ENCODE results near the gene HES2. TPM values are rescaled to one million over a fixed set of nuclear protein-coding genes. Genes with fewer than 3 reads are reported as not detected.
A peak's percentile ranks its signal among the peaks of the same experiment; 100 is the strongest.

The HES2 gene
- total RNA-seq, 4 donors from 2014 or later = not detected

DNA sequence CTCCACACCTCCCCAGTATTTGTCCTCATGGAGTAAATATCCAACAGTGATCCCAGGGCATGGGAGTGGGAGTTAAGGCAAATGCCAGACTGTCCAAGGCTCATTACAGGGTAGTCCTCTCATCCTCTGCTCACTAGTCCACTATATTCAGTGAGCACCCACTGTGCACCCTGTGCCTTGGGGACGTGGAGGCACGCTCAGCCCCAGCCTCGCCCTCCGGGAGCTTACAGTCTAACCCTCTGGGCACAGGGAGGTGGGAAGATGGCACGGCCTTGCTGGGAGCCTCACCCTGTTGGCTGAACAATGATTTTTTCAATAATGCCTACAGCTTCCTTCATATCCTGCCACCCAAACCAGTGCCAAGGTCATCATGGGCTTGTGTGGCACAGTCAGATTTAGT is 2.8 kb downstream of the HES2 start:
- intact Hi-C loops (cut with DNase I) = no loop called here
- Histone ChIP-seq H3K4me1 (peaks cover 11 to 20% of the 10 kb centered on the region in 2 donors), H3K4me3 (replicated peaks in 1 of 3) (no peak overlapping the region), H3K27me3 (peaks cover 41% of the 10 kb centered on the region), H3K27ac (no peak overlapping the region), H3K9me3 (no peaks in the 10 kb centered on the region), H3K36me3 (no peaks in the 10 kb centered on the region)
- no peak for DNase-seq
- TF ChIP-seq, protein P1, sequence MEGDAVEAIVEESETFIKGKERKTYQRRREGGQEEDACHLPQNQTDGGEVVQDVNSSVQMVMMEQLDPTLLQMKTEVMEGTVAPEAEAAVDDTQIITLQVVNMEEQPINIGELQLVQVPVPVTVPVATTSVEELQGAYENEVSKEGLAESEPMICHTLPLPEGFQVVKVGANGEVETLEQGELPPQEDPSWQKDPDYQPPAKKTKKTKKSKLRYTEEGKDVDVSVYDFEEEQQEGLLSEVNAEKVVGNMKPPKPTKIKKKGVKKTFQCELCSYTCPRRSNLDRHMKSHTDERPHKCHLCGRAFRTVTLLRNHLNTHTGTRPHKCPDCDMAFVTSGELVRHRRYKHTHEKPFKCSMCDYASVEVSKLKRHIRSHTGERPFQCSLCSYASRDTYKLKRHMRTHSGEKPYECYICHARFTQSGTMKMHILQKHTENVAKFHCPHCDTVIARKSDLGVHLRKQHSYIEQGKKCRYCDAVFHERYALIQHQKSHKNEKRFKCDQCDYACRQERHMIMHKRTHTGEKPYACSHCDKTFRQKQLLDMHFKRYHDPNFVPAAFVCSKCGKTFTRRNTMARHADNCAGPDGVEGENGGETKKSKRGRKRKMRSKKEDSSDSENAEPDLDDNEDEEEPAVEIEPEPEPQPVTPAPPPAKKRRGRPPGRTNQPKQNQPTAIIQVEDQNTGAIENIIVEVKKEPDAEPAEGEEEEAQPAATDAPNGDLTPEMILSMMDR (IDR thresholded peaks at IDR 0.05) = no peak
- no peak for TF ChIP-seq POLR2A (IDR thresholded peaks at IDR 0.05)
- 79 to 88% methylated on average over 5 of the region's 5 CpGs for WGBS, 2 donors

GRCh38 chr1:6416295-6416656 is 3.4 kb downstream of the HES2 start:
- WGBS, 2 donors = 74 to 78% methylated on average over 8 of the region's 8 CpGs
- H3K27me3 ChIP-seq = peaks cover 38% of the 10 kb centered on the region

DNA sequence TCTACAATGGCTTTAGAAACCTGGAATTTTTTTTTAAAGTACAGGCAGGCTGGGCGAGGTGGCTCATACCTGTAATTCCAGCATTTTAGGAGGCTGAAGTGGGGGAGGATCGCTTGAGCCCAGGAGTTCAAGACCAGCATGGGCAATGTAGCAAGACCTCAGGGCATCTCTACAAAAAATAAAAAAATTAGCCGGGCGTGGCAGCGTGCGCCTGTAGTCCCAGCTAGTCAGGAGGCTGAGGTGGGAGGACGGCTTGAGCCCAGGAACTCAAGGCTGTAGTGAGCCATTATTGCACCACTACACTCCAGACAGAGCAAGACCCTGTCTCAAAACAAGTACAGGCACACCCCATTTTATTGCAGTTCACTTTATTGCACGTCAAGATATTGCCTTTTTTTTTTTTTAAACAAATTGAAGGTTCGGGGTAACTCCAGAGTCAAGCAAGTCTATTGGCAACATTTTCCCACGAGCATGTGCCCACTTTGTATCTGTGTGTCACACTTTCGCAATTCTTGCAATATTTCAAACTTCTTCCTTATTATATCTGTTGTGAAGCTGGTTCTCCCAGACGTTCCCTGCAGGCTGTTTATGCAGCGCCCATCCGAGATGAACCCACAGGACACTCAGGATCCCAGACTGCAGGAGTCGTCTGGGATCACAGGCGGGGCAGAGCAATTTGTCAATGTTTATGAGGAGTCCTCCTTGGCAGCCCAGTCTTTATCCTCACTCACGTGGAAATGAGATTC is 4.7 kb downstream of the HES2 start:
- TF ChIP-seq, protein P1 (IDR thresholded peaks at IDR 0.05) = no peak
- no peak for TF ChIP-seq POLR2A (IDR thresholded peaks at IDR 0.05)
- WGBS, 2 donors = 61 to 68% methylated on average over 17 of the region's 17 CpGs
- no peak overlapping the region for H3K4me3 ChIP-seq (replicated peaks in 1 of 3)
- no peak overlapping the region for H3K27ac ChIP-seq
- H3K27me3 ChIP-seq = peaks cover 26% of the 10 kb centered on the region
- no peaks in the 10 kb centered on the region for H3K36me3 ChIP-seq
- peaks cover 10 to 14% of the 10 kb centered on the region in 2 donors for H3K4me1 ChIP-seq
- intact Hi-C loops (cut with DNase I) = no loop called here
- H3K9me3 ChIP-seq = no peaks in the 10 kb centered on the region
- no peak for DNase-seq

More at GRCh38 chr1:6416295-6416656, 3.4 kb downstream of the HES2 start:
- TF ChIP-seq POLR2A (IDR thresholded peaks at IDR 0.05) = no peak
- TF ChIP-seq, protein P1 (IDR thresholded peaks at IDR 0.05) = no peak
- H3K4me3 ChIP-seq (replicated peaks in 1 of 3) = no peak overlapping the region
- H3K36me3 ChIP-seq = no peaks in the 10 kb centered on the region
- no peaks in the 10 kb centered on the region for H3K9me3 ChIP-seq
- peaks cover 11 to 20% of the 10 kb centered on the region in 2 donors for H3K4me1 ChIP-seq
- H3K27ac ChIP-seq = no peak overlapping the region
- no peak for DNase-seq
- intact Hi-C loops (cut with DNase I) = no loop called here

DNA sequence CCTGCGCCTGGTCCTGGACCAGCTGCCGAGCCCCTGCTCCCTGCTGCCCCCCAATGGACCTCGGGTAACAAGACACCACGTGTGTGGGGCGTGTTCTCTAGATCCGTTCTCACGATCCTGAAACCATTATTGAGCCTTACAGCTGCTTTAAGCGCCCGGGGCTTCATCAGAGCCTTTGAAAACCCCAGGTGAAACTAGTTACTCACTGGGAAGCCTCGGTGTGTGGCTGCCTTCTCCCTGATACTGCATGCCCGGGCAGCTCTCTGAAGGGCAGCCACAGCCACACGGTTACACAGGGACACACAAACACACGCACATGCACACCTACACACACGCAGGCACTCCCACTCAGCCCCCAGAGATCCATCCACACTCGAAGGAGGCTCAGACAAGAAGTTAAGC is 5.3 kb downstream of the HES2 start:
- Histone ChIP-seq H3K4me3 (replicated peaks in 1 of 3) (no peak overlapping the region), H3K9me3 (no peaks in the 10 kb centered on the region), H3K36me3 (no peaks in the 10 kb centered on the region), H3K4me1 (peaks cover 5 to 8% of the 10 kb centered on the region in 2 donors), H3K27ac (no peak overlapping the region), H3K27me3 (peaks cover 20% of the 10 kb centered on the region)
- TF ChIP-seq POLR2A (IDR thresholded peaks at IDR 0.05) = no peak
- TF ChIP-seq, protein P1 (IDR thresholded peaks at IDR 0.05) = peak in 2 of 6 experiments; percentile 9 to 34
- WGBS, 2 donors = 1 to 6% methylated on average over 13 to 15 of the region's 15 CpGs
- DNase-seq = peak in 1 of 2 donors; percentile 18
- intact Hi-C loops (cut with DNase I) = no loop called here

- TF ChIP-seq, protein P1 (IDR thresholded peaks at IDR 0.05) = no peak
- no peak for TF ChIP-seq POLR2A (IDR thresholded peaks at IDR 0.05)
- H3K36me3 ChIP-seq = no peaks in the 10 kb centered on the region
- no peak overlapping the region for H3K27ac ChIP-seq
- 48 to 54% methylated on average over 6 of the region's 6 CpGs for WGBS, 2 donors
- H3K27me3 ChIP-seq = peaks cover 9% of the 10 kb centered on the region
- DNase-seq = no peak
- no peak overlapping the region for H3K4me3 ChIP-seq (replicated peaks in 1 of 3)
- intact Hi-C loops (cut with DNase I) = no loop called here
- H3K9me3 ChIP-seq = no peaks in the 10 kb centered on the region
- H3K4me1 ChIP-seq = no peaks in the 10 kb centered on the region
These were observed 6.8 kb downstream of the HES2 start for GRCh38 chr1:6412896-6413295.
